Neural progenitor cell (in vitro differentiated cells): ENCODE data around the gene LEPR.

Experiments
- CTCF ChIP-seq: fragments of 200-600 bp; sonication (generic); IDR thresholded peaks from 2 replicates; pipeline ENCODE4 v1.5.1; 2017; ENCODE audit warnings: antibody characterized with exemption, mild to moderate bottlenecking
- EZH2 ChIP-seq: fragments of 200-600 bp; sonication (generic); IDR thresholded peaks from 2 replicates; pipeline ENCODE4 v1.6.1; 2017; ENCODE audit warnings: antibody characterized with exemption, mild to moderate bottlenecking, moderate library complexity
- EZH2phosphoT487 ChIP-seq: fragments of 200-600 bp; sonication (generic); IDR thresholded peaks from 2 replicates; pipeline ENCODE4 v1.6.1; 2017; ENCODE audit warnings: antibody characterized with exemption

- TF ChIP-seq CTCF, result no peak
- no peak for TF ChIP-seq EZH2
- no peak for TF ChIP-seq EZH2phosphoT487
Observed at GRCh38 chr1:65441464-65441863, 21.0 kb downstream of the LEPR start.
